Ureter (tissue), 1 donor: Measurements from ENCODE around the gene ZBED2. TPM values are rescaled to one million over a fixed set of nuclear protein-coding genes. Genes with fewer than 3 reads are reported as not detected.

Experiments used
- DNase-seq: peaks from one replicate; pipeline ENCODE4 v3.0.0-alpha.2; 2020; ENCODE audit warnings: low spot score
- total RNA-seq: library from RNA; stranded (reverse); gene quantifications from one replicate; pipeline ENCODE4 v1.2.4, GENCODE V29; 2023
- donor health status: DM: yes; HTN: yes; CAD: no.

Gene ZBED2
- total RNA-seq, 1 donor from 2014 or later, result not detected

DNA sequence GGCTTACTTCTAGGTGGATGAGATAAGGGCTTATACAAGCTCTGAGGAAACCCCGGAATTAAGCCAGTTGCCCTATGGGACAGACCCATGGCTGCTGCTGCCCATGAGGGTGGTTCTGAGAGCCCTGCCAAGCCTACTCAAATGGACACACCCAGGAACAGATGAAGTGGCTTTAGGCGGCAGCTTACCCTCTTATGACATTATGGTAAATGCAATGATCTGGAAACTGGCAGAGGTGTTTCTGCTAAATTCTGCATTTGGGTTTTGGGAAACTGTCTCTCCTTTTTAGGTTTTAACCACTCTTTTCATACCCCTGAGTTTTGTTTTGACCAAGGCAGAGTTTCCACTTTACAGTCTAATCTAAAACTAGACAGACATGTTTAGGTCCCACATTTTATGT lies 9.0 kb upstream of the ZBED2 start:
- DNase-seq, result no peak

GRCh38 chr3:111603679-111604078 lies 8.5 kb upstream of the ZBED2 start:
- no peak for DNase-seq

- no peak for DNase-seq
These were observed 6.7 kb upstream of the ZBED2 start for GRCh38 chr3:111601810-111602209.

DNA sequence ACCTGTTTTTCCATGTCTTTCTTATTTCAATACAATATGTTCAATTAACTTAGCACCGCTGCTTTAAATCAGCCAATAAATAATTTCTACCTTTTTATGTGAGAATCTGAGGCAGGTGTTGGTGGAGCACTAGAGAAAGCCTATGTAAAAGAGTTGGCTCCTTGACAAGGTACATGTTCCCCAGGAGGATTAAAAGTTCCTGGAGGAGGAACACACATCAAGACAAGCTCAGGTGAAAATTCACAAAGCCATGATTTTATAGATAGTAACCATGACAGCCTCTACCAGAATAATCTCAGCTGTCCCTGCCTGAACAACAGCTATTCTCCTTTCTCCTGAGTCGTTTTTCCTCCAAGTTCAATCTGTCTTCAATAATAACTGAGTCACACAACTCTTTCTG lies 3.4 kb upstream of the ZBED2 start:
- no peak for DNase-seq

DNA sequence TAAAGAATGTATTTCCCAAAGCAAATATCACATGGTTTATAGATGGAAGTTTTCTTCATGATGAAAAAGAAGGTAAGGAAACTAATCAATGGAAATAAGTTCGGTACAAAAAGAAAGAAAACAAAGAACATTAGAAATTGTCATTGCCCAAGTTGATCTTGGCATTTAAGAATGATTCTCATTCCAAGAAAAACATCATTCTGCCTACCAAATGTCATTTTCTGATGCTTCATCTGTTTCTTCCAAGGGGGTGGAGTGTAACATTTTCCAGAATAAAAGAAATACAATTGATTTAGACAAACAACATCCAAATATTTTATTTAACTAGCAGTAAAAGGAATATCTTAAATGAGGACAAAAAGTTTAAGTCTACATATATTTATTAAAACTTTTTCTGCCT lies 3.0 kb upstream of the ZBED2 start:
- DNase-seq, result no peak

DNA sequence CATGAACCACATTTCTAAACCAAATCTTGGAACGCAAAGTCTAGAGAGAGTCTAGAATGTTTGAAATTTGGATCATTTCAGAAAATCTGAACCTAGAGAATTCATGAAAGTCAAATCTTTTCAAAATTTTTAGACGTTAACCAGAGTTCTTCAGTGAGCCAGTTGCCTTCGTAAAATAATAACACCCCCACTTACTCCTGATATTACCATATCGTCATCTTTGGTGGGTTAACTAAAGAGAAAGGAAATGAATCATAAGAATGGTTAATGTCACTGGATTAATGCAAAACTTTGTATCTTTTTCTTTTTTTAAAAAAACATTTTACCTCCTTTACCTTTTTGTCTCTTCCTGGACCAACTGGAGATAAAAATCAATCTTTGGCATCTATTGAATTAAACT lies 1.2 kb upstream of the ZBED2 start:
- no peak for DNase-seq

GRCh38 chr3:111594781-111595180 lies 365 bp downstream of the ZBED2 start:
- no peak for DNase-seq

DNA sequence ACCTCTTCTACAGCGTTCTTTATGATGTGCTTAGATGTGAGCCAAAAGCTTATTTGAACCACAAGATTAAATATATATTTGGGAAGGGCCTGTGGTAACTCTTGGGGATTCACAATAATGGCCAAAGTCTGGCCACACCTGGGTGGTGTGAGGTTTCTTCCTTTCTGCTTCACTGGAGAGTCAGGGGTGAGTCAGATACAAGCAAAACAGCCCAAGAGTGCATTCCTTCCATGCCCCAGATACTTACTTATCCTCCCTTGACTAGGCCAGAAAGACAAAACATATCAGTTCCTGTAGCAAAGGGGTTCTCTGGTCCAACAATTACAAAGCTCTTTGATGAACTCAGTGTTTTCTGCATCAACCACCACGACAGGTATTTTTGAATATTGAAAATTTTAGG lies 941 bp downstream of the ZBED2 start:
- DNase-seq, result no peak

- DNase-seq, result no peak
These were observed 1.5 kb downstream of the ZBED2 start for GRCh38 chr3:111593666-111594065.

DNA sequence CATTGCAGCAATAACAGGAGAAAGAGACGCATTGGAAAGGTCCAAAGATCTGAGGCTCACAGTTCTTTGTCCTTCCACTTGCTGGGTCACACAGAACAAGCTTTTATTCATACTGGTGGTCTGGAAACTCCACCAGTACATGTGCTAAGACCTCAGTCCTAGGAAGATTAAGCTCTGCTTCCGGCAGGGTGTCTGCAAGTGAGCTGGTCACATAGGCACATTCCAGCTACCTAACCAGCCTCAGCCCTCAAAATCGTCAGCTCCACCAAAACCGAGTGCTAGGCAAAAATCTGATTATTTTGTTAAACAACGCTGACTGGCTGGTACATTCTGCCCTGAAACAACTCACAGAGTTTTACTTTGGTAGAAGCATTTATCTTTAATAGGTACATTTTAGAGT lies 2.2 kb downstream of the ZBED2 start:
- no peak for DNase-seq

GRCh38 chr3:111592143-111592542 lies 3.0 kb downstream of the ZBED2 start:
- DNase-seq, result no peak

DNA sequence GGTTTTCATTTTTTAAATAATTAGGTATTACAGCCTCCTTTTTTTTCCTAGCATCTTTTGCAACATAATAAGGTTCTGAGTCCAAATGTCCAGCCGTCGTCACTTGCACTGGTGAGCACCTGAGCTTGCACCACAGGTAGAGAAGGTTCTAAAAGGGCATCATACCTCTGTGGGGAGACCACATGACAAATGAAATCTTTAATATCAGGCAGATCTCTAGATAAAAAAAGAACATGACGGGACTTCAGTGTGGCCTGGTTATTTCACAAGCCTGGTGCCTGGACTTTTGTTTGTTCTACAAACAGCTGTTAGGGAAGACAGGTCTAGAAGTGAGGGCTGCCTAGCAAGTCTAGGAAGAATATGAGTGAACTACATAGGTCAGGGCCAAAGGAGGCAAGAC lies 3.6 kb downstream of the ZBED2 start:
- DNase-seq, result no peak

DNA sequence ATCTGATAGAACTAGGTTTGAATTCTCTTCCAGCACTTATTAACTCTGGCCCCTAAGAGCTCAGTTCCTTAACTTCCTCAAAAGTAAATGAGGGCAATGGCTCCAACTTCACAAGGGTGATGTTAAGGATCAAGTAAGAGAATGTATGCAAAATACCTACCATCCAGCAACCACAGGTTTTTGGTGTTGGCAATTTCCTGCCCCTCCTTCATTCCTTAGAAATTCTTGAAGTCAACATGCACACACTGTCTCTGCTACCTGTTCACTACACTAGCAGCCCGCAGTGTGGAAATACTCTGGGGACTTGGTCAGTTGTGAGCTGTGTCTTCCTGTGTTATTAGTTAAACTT lies 5.0 kb downstream of the ZBED2 start:
- DNase-seq, result no peak

GRCh38 chr3:111589303-111590142 lies 5.6 kb downstream of the ZBED2 start:
- no peak for DNase-seq

DNA sequence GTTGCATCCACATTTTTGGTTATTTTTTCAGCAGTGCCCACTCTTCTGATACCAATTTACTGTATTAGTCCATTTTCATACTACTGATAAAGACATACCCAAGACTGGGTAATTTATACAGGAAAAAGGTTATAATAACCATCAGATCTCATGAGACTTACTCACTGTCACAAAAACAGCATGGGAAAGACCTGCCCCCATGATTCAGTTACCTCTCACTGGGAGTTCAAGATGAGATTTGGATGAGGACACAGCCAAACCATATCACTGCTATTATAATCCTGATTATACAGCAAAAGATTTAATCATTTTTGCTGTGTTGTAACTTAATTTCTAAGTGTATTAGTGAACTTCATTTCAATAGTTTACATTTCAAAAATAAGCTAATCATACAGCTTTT lies 6.6 kb downstream of the ZBED2 start:
- no peak for DNase-seq

- DNase-seq, result no peak
These were observed 9.9 kb downstream of the ZBED2 start for GRCh38 chr3:111585217-111585616.

GRCh38 chr3:111584744-111585143 lies 10.4 kb downstream of the ZBED2 start:
- DNase-seq, result no peak

GRCh38 chr3:111582120-111582474 lies 13.0 kb downstream of the ZBED2 start:
- no peak for DNase-seq

DNA sequence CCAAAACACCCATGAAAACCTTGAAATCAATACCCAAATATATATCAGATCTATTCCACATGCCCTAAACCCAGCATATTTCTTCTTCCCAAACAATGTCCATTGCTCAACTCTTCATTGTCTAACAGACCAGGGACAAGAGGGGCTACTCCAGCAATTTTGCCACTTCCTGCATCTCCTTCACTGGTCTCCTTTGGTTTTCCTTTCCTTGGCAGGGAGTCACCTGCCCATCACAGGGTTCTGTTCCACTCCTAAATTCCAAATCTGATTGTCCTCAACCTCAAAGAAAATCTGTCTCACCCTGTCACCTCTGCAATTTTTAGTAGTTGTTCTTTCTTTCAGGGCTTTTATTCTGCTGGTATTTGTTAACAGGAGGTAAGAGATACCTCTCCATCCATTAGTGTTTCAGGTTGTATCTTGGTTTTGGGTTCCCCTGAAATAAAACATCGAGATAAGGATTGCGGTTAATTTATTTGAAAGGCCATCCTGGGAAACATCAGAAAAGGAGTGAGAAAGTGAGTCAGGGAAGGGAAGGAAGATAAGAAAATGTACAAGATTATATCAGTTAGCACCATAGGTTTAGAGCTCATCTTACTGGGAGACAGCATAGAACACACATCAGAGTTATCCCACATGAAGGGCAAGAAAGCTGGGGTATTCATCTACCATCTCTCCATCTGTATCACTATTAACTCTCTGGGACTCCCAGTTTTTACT lies 13.6 kb downstream of the ZBED2 start:
- no peak for DNase-seq

DNA sequence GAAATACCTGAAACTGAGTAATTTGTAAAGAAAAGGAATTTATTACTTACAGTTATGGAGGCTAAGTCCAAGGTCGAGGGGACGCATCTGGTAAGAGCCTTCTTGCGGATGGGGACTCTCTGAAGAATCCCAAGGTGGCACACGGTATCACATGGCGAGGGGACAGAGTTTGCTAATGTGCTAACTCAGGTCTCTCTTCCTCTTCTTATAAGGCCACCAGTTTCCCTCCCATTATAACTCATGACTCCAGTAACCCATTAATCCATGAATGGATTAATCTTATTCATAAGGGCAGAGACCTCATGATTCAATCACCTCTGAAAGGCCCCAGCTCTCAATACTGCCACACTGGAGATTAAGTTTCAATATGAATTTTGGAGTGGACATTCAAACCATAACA lies 15.7 kb downstream of the ZBED2 start:
- no peak for DNase-seq

DNA sequence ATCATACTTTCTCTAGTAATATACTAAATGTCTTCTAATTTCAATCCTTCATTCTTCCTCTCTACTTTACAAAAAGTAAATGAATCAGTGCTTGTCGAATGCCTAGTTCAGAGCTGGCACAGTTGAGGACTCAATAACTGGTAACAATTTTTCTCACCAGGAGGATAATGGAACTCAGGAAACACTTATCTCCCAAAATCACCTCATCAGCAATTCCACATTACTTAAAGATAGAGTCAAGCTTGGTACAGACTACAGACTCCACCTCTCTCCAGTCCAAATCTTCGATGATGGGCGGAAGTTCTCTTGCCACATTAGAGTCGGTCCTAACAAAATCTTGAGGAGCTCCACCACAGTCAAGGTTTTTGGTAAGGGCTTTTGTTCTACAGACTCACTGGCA lies 16.3 kb downstream of the ZBED2 start:
- no peak for DNase-seq

- DNase-seq, result no peak
These were observed 17.1 kb downstream of the ZBED2 start for GRCh38 chr3:111577798-111578685.

GRCh38 chr3:111577113-111577512 lies 18.0 kb downstream of the ZBED2 start:
- no peak for DNase-seq
